Cardiac fibroblast (primary cell): ENCODE data around the gene ATP6V1E1.

Experiments
- DNase-seq, 2 donors: peaks; one replicate each; pipeline versions ENCODE4 v3.0.0 to v3.0.0-alpha.2; 2010; ENCODE audit warnings: low read depth in 2 of 2
- H3K4me3 ChIP-seq, 2 donors: replicated peaks in 1 of 2; 1 replicate in 1 of 2; 2 replicates in 1 of 2; pipeline ENCODE4 v1.5.1; 2011; ENCODE audit warnings: low read depth in 2 of 2, low read length in 2 of 2, mild to moderate bottlenecking in 2 of 2, moderate library complexity in 1 of 2
- TF ChIP-seq, protein P1 (sequence below): IDR thresholded peaks from one replicate; pipeline ENCODE4 v1.5.1; 2011; ENCODE audit warnings: low read depth, mild to moderate bottlenecking, low read length, inconsistent platforms

The ATP6V1E1 gene

DNA sequence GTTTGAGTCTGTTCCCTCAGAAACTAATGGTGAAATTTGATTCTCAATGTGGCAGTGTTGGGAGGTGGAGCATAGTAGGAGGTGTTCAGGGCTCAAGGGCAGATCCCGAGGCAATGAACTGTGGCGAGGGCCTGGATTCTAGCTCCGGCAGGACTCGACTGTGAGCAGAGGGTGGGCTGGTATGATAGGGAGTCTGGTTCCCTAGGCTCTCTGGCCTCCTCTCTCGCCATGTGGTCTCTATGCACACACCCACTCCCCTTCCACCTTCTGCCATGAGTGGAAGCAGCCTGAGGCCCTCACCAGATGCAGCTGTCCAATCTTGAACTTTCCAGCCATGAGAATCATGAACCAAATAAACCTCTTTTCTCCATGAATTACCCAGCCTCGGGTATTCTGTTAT is 32.3 kb downstream of the ATP6V1E1 start:
- DNase-seq = no peak
- H3K4me3 ChIP-seq = no peak overlapping the region
- TF ChIP-seq, protein P1, sequence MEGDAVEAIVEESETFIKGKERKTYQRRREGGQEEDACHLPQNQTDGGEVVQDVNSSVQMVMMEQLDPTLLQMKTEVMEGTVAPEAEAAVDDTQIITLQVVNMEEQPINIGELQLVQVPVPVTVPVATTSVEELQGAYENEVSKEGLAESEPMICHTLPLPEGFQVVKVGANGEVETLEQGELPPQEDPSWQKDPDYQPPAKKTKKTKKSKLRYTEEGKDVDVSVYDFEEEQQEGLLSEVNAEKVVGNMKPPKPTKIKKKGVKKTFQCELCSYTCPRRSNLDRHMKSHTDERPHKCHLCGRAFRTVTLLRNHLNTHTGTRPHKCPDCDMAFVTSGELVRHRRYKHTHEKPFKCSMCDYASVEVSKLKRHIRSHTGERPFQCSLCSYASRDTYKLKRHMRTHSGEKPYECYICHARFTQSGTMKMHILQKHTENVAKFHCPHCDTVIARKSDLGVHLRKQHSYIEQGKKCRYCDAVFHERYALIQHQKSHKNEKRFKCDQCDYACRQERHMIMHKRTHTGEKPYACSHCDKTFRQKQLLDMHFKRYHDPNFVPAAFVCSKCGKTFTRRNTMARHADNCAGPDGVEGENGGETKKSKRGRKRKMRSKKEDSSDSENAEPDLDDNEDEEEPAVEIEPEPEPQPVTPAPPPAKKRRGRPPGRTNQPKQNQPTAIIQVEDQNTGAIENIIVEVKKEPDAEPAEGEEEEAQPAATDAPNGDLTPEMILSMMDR = no peak

DNA sequence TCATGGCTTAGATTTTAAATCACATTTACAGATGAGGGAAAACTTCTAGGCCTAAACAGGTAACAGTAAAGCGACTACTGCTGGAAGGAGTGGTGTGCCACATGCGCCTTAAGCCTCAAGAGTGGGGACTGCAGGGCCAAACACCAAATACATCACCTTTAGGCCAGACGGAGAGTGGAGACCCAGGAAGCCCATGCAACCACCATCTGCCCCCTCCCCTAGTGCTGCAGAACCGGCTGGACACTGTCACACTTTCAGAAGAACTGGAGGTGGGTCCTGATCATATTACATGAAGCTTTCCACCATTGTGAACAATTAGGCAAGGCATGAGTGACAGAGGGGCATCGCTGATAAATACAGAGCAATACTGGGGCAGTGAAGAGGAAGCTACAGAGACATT is 36.3 kb downstream of the ATP6V1E1 start:
- TF ChIP-seq, protein P1 = no peak

DNA sequence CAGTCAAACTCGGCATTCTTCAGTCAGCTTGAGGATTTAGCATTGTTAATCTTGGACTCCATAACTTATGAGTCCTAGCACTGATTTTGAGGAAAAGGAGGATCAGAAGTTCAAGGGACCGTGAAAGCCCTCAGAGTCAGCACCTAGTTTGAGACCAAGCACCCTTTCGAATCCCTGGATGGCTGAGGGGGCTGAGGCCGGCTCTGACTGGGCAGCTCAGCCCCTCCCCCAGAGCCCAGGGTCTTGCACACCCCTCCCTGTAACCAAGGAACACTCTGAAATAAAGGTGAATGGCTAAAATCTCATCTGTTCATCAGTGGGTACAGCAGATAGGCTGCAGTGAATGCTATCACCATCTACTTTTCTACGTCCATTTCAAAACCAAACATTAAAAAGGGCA is 38.0 kb downstream of the ATP6V1E1 start:
- no peak overlapping the region for H3K4me3 ChIP-seq
- TF ChIP-seq, protein P1 = no peak
- no peak for DNase-seq

More for the DNA sequence above, 36.3 kb downstream of the ATP6V1E1 start:
- no peak overlapping the region for H3K4me3 ChIP-seq
- DNase-seq = no peak

DNA sequence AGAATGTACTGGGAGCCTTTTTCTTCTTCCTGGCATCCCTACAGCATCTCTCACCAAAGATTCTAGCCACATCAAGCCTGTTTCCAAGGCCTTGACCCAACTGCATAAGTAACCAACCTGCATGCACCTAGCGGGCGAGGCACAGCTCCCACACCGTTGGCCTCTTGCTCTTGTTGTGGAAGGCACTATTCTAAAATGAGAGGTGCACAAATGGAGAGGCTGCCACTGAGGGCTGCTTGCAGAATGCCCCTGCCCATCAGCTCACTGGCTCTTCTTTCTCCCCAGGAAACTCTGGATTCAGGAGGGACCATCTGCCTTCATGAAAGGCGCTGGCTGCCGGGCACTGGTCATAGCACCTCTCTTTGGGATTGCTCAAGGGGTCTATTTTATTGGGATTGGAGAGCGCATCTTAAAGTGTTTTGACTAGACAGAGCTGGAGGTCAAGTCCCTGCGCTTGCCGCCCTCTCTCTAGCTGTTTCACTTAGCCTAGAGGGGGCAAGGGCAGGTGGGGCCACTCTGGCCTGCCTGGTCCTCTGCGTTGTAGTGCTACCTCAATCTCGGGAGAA is 38.7 kb downstream of the ATP6V1E1 start:
- no peak overlapping the region for H3K4me3 ChIP-seq
- TF ChIP-seq, protein P1 = no peak
- DNase-seq = no peak

DNA sequence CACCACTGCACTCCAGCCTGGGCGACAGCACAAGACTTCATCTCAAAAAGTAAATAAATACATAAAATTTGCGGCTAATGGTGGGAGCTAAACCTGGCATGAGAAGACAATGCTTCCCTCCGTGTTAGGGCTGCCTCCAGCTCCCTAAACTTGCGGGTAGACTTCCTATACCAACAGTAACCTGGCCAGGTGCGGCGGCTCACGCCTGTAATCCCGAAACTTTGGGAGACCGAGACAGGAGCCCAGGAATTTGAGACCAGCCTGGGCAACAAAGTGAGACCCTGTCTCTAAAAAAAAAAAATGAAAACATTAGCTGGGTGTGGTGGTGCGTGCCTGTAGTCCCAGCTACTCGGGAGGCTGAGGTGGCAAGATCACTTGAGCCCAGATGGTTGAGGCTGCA is 39.9 kb downstream of the ATP6V1E1 start:
- TF ChIP-seq, protein P1 = no peak
- no peak for DNase-seq
- no peak overlapping the region for H3K4me3 ChIP-seq

DNA sequence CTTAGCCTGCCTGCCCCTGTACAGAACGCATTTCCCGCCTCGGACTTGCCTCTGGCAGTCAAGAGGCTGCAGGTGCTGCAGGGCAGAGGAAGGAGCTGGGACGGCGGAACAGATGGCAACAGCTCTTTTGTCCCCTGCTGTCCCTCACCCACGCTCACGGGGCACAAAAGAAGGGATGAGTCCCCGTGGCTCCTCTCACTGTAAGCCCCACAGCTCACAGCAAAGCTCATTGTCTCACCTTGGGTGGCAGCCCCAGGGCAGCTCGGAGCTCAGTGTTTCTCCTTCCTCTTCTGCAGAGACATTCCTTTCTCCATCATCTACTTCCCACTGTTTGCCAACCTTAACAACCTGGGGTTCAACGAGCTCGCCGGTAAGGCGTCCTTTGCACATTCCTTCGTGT is 40.9 kb downstream of the ATP6V1E1 start:
- TF ChIP-seq, protein P1 = no peak
- no peak overlapping the region for H3K4me3 ChIP-seq
- DNase-seq = no peak

DNA sequence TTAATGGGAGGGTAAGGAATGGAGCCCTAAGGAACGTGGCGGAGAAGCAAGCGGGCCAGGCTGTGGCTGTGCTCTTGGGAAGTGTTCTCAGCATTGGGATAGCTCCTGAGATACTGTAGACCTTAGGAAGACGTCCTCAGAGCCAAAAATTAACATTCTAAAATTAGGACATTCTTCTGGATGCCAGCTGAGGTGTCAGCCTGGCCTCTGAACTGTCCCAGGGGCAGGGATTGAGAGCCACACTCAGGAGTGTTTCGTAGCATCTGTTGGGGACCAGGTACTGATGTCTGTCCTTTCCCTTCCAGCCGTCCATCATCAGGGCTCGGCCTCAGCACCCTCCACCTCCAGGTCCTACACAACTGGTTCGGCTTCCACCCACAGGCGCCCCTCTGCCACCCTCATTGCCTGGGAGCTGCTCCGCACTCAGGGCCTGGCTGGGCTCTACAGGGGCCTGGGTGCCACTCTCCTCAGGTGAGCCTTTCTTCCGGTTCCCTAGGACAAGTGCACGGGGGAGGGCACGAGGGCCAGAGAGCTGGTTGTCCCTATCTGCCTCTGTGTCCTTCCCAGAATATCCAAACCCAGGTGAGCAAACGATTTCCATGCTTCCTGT is 41.6 kb downstream of the ATP6V1E1 start:
- no peak for DNase-seq
- TF ChIP-seq, protein P1 = no peak
- no peak overlapping the region for H3K4me3 ChIP-seq
